Osteoblast (primary cell): Measurements from ENCODE around the gene MARS1. TPM values are rescaled to one million over a fixed set of nuclear protein-coding genes. Genes with fewer than 3 reads are reported as not detected.
A peak's percentile ranks its signal among the peaks of the same experiment; 100 is the strongest.

Experiments
- DNase-seq: peaks from one replicate; pipeline ENCODE4 v3.0.0; 2011; ENCODE audit warnings: low spot score, mixed read lengths; ENCODE audit not compliant: insufficient read length; ENCODE audit errors: missing footprints
- H2AFZ ChIP-seq: 2 replicates; pipeline ENCODE4 v1.6.0; 2011; ENCODE audit warnings: mild to moderate bottlenecking, low read length
- H3K27ac ChIP-seq: 2 replicates; pipeline ENCODE4 v1.5.1; 2011; ENCODE audit warnings: mild to moderate bottlenecking, low read depth, low read length, moderate library complexity
- H3K27me3 ChIP-seq: 2 replicates; pipeline ENCODE4 v1.6.0; 2012; ENCODE audit warnings: mild to moderate bottlenecking, control low read depth, inconsistent platforms, low read length, moderate library complexity; ENCODE audit not compliant: insufficient read depth
- H3K36me3 ChIP-seq: 2 replicates; pipeline ENCODE4 v1.5.1; 2011; ENCODE audit warnings: mild to moderate bottlenecking, low read length, control low read depth, moderate library complexity; ENCODE audit not compliant: insufficient read depth
- H3K4me1 ChIP-seq: 2 replicates; pipeline ENCODE4 v1.5.1; 2011; ENCODE audit warnings: mild to moderate bottlenecking, low read length, control low read depth, moderate library complexity; ENCODE audit not compliant: insufficient read depth
- H3K4me2 ChIP-seq: 2 replicates; pipeline ENCODE4 v1.6.0; 2011; ENCODE audit warnings: mild to moderate bottlenecking, low read length; ENCODE audit not compliant: insufficient read depth
- H3K4me3 ChIP-seq: fragments of 200-600 bp; sonication (generic); 3 replicates; pipeline ENCODE4 v1.5.1; 2012; ENCODE audit warnings: mild to moderate bottlenecking, low read length, inconsistent platforms; ENCODE audit not compliant: insufficient read depth
- H3K79me2 ChIP-seq: 2 replicates; pipeline ENCODE4 v1.6.0; 2012; ENCODE audit warnings: mild to moderate bottlenecking, low read length, control low read depth, inconsistent platforms; ENCODE audit not compliant: insufficient read depth
- H3K9me3 ChIP-seq: 2 replicates; pipeline ENCODE4 v1.5.1; 2011; ENCODE audit warnings: low read depth, low read length, control low read depth
- H4K20me1 ChIP-seq: 2 replicates; pipeline ENCODE4 v1.6.0; 2012; ENCODE audit warnings: mild to moderate bottlenecking, low read length, control low read depth; ENCODE audit not compliant: insufficient read depth
- CTCF ChIP-seq: IDR thresholded peaks from 2 replicates; pipeline ENCODE4 v1.5.1; 2011; ENCODE audit warnings: mild to moderate bottlenecking, low read depth, low read length, moderate library complexity; ENCODE audit errors: extremely low read depth
- total RNA-seq: library from RNA; depleted of rRNA; stranded (reverse); fragments of >200 nt; gene quantifications from 2 replicates; pipeline ENCODE4 v1.2.3, GENCODE V29; 2012

The MARS1 gene
- total RNA-seq, 1 donor, result 187 TPM

- H2AFZ ChIP-seq, result no peak overlapping the region
- peaks cover 16% of the 10 kb centered on the region for H3K27me3 ChIP-seq
- H3K27ac ChIP-seq, result no peak overlapping the region
- no peaks in the 10 kb centered on the region for H3K36me3 ChIP-seq
- H4K20me1 ChIP-seq, result no peaks in the 10 kb centered on the region
- no peak for TF ChIP-seq CTCF
- peak overlapping the region; percentile 72 for H3K4me3 ChIP-seq
- no peaks in the 10 kb centered on the region for H3K9me3 ChIP-seq
- H3K4me1 ChIP-seq, result peaks cover 16% of the 10 kb centered on the region
- peak; percentile 92 for DNase-seq
- H3K79me2 ChIP-seq, result no peaks in the 10 kb centered on the region
- H3K4me2 ChIP-seq, result peak overlapping the region; percentile 100
Observed at GRCh38 chr12:57461276-57461916, 26.5 kb upstream of the MARS1 start.

GRCh38 chr12:57461917-57462250, 26.0 kb upstream of the MARS1 start:
- no peaks in the 10 kb centered on the region for H3K9me3 ChIP-seq
- peak overlapping the region; percentile 67 for H2AFZ ChIP-seq
- peaks cover 16% of the 10 kb centered on the region for H3K27me3 ChIP-seq
- peak; percentile 81 for DNase-seq
- H3K79me2 ChIP-seq, result no peaks in the 10 kb centered on the region
- peak overlapping the region; percentile 100 for H3K4me2 ChIP-seq
- no peaks in the 10 kb centered on the region for H3K36me3 ChIP-seq
- H3K27ac ChIP-seq, result no peak overlapping the region
- H3K4me1 ChIP-seq, result peaks cover 16% of the 10 kb centered on the region
- no peak for TF ChIP-seq CTCF
- peak overlapping the region; percentile 72 for H3K4me3 ChIP-seq
- no peaks in the 10 kb centered on the region for H4K20me1 ChIP-seq

- no peaks in the 10 kb centered on the region for H3K79me2 ChIP-seq
- no peaks in the 10 kb centered on the region for H3K36me3 ChIP-seq
- no peaks in the 10 kb centered on the region for H4K20me1 ChIP-seq
- H3K4me2 ChIP-seq, result peak overlapping the region; percentile 100
- H2AFZ ChIP-seq, result peak overlapping the region; percentile 67
- peaks cover 16% of the 10 kb centered on the region for H3K4me1 ChIP-seq
- no peak overlapping the region for H3K27ac ChIP-seq
- DNase-seq, result peak; percentile 99
- peak; percentile 98 for TF ChIP-seq CTCF
- H3K4me3 ChIP-seq, result peak overlapping the region; percentile 72
- H3K27me3 ChIP-seq, result peaks cover 19% of the 10 kb centered on the region
- H3K9me3 ChIP-seq, result no peaks in the 10 kb centered on the region
Observed at GRCh38 chr12:57462251-57462911, 25.5 kb upstream of the MARS1 start.

- no peaks in the 10 kb centered on the region for H3K36me3 ChIP-seq
- no peak for TF ChIP-seq CTCF
- no peaks in the 10 kb centered on the region for H3K9me3 ChIP-seq
- H3K27me3 ChIP-seq, result peaks cover 24% of the 10 kb centered on the region
- H3K79me2 ChIP-seq, result no peaks in the 10 kb centered on the region
- no peaks in the 10 kb centered on the region for H4K20me1 ChIP-seq
- no peak for DNase-seq
- no peak overlapping the region for H2AFZ ChIP-seq
- H3K27ac ChIP-seq, result no peak overlapping the region
- H3K4me2 ChIP-seq, result no peak overlapping the region
- H3K4me3 ChIP-seq, result no peak overlapping the region
- peaks cover 16% of the 10 kb centered on the region for H3K4me1 ChIP-seq
Observed at GRCh38 chr12:57462912-57463253, 25.0 kb upstream of the MARS1 start.
